Thyroid gland (tissue), 4 donors: Measurements from ENCODE around the gene RPS6KA4. TPM values are rescaled to one million over a fixed set of nuclear protein-coding genes. Genes with fewer than 3 reads are reported as not detected.
A peak's percentile ranks its signal among the peaks of the same experiment; 100 is the strongest.

Experiments used
- DNase-seq, 2 donors: peaks; one replicate each; pipeline ENCODE4 v3.0.0-alpha.2; 2019
- H3K27ac ChIP-seq, 3 donors: fragments of 200-600 bp; sonication (generic); 1 replicate in 2 of 3; 2 replicates in 1 of 3; pipeline ENCODE4 v1.5.1; 2016 to 2019; ENCODE audit warnings: mild to moderate bottlenecking in 1 of 3, moderate library complexity in 1 of 3
- H3K27me3 ChIP-seq: fragments of 200-600 bp; sonication (generic); one replicate; pipeline ENCODE4 v1.5.1; 2019
- H3K36me3 ChIP-seq, 2 donors: fragments of 200-600 bp; sonication (generic); one replicate each; pipeline ENCODE4 v1.5.1; 2016 to 2019
- H3K4me1 ChIP-seq, 2 donors: fragments of 200-600 bp; sonication (generic); one replicate each; pipeline ENCODE4 v1.5.1; 2017 to 2019
- H3K4me3 ChIP-seq, 3 donors: fragments of 200-600 bp; sonication (generic); replicated peaks in 1 of 3; 1 replicate in 2 of 3; 2 replicates in 1 of 3; pipeline ENCODE4 v1.5.1; 2016; ENCODE audit warnings: mild to moderate bottlenecking in 1 of 3
- H3K9me3 ChIP-seq: fragments of 200-600 bp; sonication (generic); one replicate; pipeline ENCODE4 v1.5.1; 2017
- POLR2A ChIP-seq, 2 donors: fragments of 450-650 bp; IDR thresholded peaks; one replicate each; pipeline ENCODE4 v1.6.1; 2017; ENCODE audit warnings: antibody characterized with exemption in 2 of 2, mild to moderate bottlenecking in 2 of 2, moderate library complexity in 1 of 2
- WGBS, 2 donors: methylation state at CpG; one replicate each; pipeline ENCODE4 v1.1.5; 2017; 5-methylcytosine and 5-hydroxymethylcytosine counted together
- intact Hi-C: fragments of 100-400 bp; cut with DNase I; formaldehyde crosslinking; loops from one replicate; pipeline ENCODE4 v1.15.1; 2023
- total RNA-seq, 4 donors: library from RNA; depleted of rRNA; stranded (reverse); fragments of >200 nt; gene quantifications; one replicate each; pipeline ENCODE4 v1.2.3, GENCODE V29; 2016
- TF ChIP-seq, protein P1 (sequence below), 6 experiments: fragments of 200-600 bp in 3 of 6; fragments of 450-650 bp in 3 of 6; sonication (generic) in 3 of 6; IDR thresholded peaks; one replicate each; pipeline ENCODE4 v1.5.1; 2016 to 2019; ENCODE audit warnings: antibody characterized with exemption in 6 of 6, mild to moderate bottlenecking in 2 of 6, inconsistent platforms in 1 of 6, moderate library complexity in 1 of 6

Gene RPS6KA4
- total RNA-seq, 4 donors from 2014 or later: 19.2 to 44.9 (median 21.8) TPM

DNA sequence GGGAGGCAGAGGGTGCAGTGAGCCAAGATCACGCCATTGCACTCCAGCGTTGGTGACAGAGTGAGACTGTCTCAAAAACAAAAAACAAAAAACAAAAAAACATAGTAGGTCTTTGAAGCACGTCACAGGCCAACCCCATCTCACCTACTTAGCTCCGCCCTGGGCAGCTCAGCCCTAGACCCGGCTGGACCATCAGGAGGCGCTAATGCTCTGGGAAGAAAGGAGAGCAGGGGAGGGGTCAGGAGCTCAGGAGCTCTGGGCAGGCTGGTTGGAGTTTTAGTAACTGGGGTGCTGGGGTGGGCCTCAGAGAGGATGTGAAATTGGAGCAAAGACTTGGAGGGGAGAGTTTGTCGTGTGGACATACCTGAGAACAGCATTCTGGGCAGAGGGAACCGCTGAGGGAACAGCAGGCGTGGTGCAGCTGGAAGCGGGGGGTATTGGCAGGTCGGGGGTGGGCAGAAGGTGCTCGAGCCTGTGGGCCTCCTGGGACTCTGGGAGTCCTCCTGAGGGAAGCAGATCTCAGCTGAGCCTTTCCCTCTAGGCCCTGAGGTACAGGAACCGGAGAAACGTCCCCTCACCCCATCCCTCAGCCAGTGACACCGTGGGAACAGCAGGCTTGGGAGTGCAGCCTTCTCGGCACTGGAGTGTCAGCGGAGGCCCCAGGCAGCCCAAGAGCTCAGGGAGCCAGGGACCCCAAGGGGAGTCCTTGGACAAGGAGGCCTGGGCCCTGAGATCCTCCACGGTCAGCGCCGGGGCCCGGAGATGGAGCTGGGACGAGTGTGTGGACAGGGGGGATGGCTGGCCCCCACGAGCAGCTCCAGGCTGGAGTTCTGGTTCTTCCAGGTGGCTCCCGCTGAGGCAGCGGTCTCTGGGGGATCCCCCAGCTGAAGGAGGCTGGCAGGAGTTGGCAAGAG lies 2.2 kb upstream of the RPS6KA4 start:
- peaks cover 3 to 9% of the 10 kb centered on the region in 2 donors for H3K36me3 ChIP-seq
- intact Hi-C loops: no loop called here

DNA sequence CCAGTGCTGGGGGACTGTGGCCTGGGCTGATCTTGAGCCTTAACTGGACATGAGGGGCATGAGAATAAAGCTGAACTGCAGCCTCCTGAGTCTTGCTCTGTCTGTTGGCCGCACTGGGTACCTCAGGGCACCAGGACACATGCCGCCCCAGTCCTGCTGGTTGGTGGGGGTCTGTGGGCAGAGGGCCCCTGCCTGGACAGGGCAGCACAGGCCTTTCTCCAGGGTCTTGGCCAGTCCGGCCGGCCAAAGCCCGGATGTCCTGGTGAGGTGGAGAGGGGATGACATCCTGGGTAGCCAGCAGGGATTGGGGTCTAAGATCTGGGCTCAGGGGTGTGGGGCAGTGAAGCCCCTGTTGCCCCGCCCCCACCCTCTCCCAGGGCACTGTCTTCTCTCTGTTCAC lies 1.5 kb upstream of the RPS6KA4 start:
- Histone ChIP-seq H3K4me3 (no peak overlapping the region), H3K27me3 (no peaks in the 10 kb centered on the region), H3K27ac (no peak overlapping the region), H3K36me3 (peaks cover 9 to 16% of the 10 kb centered on the region in 2 donors), H3K4me1 (peaks cover 23 to 29% of the 10 kb centered on the region in 2 donors), H3K9me3 (no peaks in the 10 kb centered on the region)
- intact Hi-C loops: no loop called here
- 86 to 98% methylated on average over 5 to 6 of the region's 6 CpGs for WGBS, 2 donors
- TF ChIP-seq POLR2A (IDR thresholded peaks at IDR 0.05): no peak
- TF ChIP-seq, protein P1, sequence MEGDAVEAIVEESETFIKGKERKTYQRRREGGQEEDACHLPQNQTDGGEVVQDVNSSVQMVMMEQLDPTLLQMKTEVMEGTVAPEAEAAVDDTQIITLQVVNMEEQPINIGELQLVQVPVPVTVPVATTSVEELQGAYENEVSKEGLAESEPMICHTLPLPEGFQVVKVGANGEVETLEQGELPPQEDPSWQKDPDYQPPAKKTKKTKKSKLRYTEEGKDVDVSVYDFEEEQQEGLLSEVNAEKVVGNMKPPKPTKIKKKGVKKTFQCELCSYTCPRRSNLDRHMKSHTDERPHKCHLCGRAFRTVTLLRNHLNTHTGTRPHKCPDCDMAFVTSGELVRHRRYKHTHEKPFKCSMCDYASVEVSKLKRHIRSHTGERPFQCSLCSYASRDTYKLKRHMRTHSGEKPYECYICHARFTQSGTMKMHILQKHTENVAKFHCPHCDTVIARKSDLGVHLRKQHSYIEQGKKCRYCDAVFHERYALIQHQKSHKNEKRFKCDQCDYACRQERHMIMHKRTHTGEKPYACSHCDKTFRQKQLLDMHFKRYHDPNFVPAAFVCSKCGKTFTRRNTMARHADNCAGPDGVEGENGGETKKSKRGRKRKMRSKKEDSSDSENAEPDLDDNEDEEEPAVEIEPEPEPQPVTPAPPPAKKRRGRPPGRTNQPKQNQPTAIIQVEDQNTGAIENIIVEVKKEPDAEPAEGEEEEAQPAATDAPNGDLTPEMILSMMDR (IDR thresholded peaks at IDR 0.05): no peak
- DNase-seq: no peak

More for the DNA sequence above, 2.2 kb upstream of the RPS6KA4 start:
- no peak for DNase-seq
- Histone ChIP-seq H3K4me1 (peaks cover 23 to 29% of the 10 kb centered on the region in 2 donors), H3K4me3 (no peak overlapping the region), H3K27me3 (no peaks in the 10 kb centered on the region), H3K27ac (no peak overlapping the region), H3K9me3 (no peaks in the 10 kb centered on the region)
- no peak for TF ChIP-seq POLR2A (IDR thresholded peaks at IDR 0.05)
- TF ChIP-seq, protein P1 (IDR thresholded peaks at IDR 0.05): peak in 1 of 6 experiments; percentile 12
- 78% methylated on average over 21 to 22 of the region's 25 CpGs for WGBS, 2 donors

- no peak for DNase-seq
- no peaks in the 10 kb centered on the region for H3K9me3 ChIP-seq
- H3K4me3 ChIP-seq: no peak overlapping the region
- no peak for TF ChIP-seq POLR2A (IDR thresholded peaks at IDR 0.05)
- TF ChIP-seq, protein P1 (IDR thresholded peaks at IDR 0.05): no peak
- H3K27me3 ChIP-seq: no peaks in the 10 kb centered on the region
- WGBS, 2 donors: 51 to 61% methylated on average over 2 to 12 of the region's 13 CpGs
- H3K27ac ChIP-seq: peak overlapping the region in 2 of 3 donors; percentile 82 to 84
- peaks cover 9 to 19% of the 10 kb centered on the region in 2 donors for H3K36me3 ChIP-seq
- intact Hi-C loops: no loop called here
- H3K4me1 ChIP-seq: peaks cover 23 to 29% of the 10 kb centered on the region in 2 donors
Measured at GRCh38 chr11:64357904-64358535, 942 bp upstream of the RPS6KA4 start.

GRCh38 chr11:64358536-64358906 lies 441 bp upstream of the RPS6KA4 start:
- Histone ChIP-seq H3K9me3 (no peaks in the 10 kb centered on the region), H3K27ac (peak overlapping the region; percentile 78 to 84 (median 82)), H3K36me3 (peaks cover 9 to 23% of the 10 kb centered on the region in 2 donors), H3K4me1 (peaks cover 23 to 29% of the 10 kb centered on the region in 2 donors), H3K4me3 (peak overlapping the region; percentile 12 to 87 (median 51)), H3K27me3 (no peaks in the 10 kb centered on the region)
- intact Hi-C loops: no loop called here
- 33% methylated on average over 1 of the region's 7 CpGs; no CpG with 5 or more reads in 1 of the 2 donors for WGBS, 2 donors
- no peak for DNase-seq
- TF ChIP-seq POLR2A (IDR thresholded peaks at IDR 0.05): no peak
- TF ChIP-seq, protein P1 (IDR thresholded peaks at IDR 0.05): no peak
